HG03066 (cell line): ENCODE results near the gene KANK3.
A peak's percentile ranks its signal among the peaks of the same experiment; 100 is the strongest.
"Not testable (repeated sequence)": the region's sequence is repeated elsewhere in the genome, so short reads cannot be mapped to it uniquely, and the experiment has no call there.

Source experiments
- ATAC-seq: cut with Tn5 transposase; IDR thresholded peaks from one replicate; pipeline ENCODE4 v1.9.1; 2021; ENCODE audit warnings: low read depth; ENCODE audit not compliant: unreplicated experiment

KANK3 gene

GRCh38 chr19:8342684-8343482 is at the start of gene KANK3:
Gene KANK3 (minus strand): TSS chr19:8343262. CDS start chr19:8337828, 5,434 bp downstream.
- peak; percentile 89 for ATAC-seq

GRCh38 chr19:8392017-8392591 is 49.0 kb upstream of the KANK3 start:
- no peak for ATAC-seq

- no peak for ATAC-seq
Measured at GRCh38 chr19:8391198-8392016, 48.3 kb upstream of the KANK3 start.

- peak; percentile 31 for ATAC-seq
Measured at GRCh38 chr19:8390617-8390981, 47.5 kb upstream of the KANK3 start.

- peak; percentile 89 for ATAC-seq
Measured at GRCh38 chr19:8389891-8390616, 47.0 kb upstream of the KANK3 start, which contains the start of gene RAB11B. Gene RAB11B (plus strand): TSS chr19:8390360. CDS start chr19:8390417, 57 bp downstream.

- ATAC-seq: no peak
Measured at GRCh38 chr19:8388612-8388958, 45.5 kb upstream of the KANK3 start.

- no peak for ATAC-seq
Measured at GRCh38 chr19:8387688-8388611, 44.9 kb upstream of the KANK3 start.

GRCh38 chr19:8386990-8387389 is 43.9 kb upstream of the KANK3 start:
- ATAC-seq: no peak

- not testable (repeated sequence) for ATAC-seq
Measured at GRCh38 chr19:8386419-8386818, 43.4 kb upstream of the KANK3 start.

GRCh38 chr19:8385566-8385965 is 42.5 kb upstream of the KANK3 start:
- not testable (repeated sequence) for ATAC-seq

GRCh38 chr19:8385103-8385502 is 42.0 kb upstream of the KANK3 start:
- ATAC-seq: not testable (repeated sequence)

- ATAC-seq: not testable (repeated sequence)
Measured at GRCh38 chr19:8384569-8384968, 41.5 kb upstream of the KANK3 start.

GRCh38 chr19:8379156-8379891 is 36.3 kb upstream of the KANK3 start:
- not testable (repeated sequence) for ATAC-seq

GRCh38 chr19:8377598-8377997 is 34.5 kb upstream of the KANK3 start:
- ATAC-seq: no peak

GRCh38 chr19:8376373-8376974 is 33.4 kb upstream of the KANK3 start:
- ATAC-seq: not testable (repeated sequence)

- ATAC-seq: not testable (repeated sequence)
Measured at GRCh38 chr19:8375766-8376165, 32.7 kb upstream of the KANK3 start.

- no peak for ATAC-seq
Measured at GRCh38 chr19:8373867-8374813, 31.1 kb upstream of the KANK3 start.
